ENCODE results near the gene DICER1.

DNA sequence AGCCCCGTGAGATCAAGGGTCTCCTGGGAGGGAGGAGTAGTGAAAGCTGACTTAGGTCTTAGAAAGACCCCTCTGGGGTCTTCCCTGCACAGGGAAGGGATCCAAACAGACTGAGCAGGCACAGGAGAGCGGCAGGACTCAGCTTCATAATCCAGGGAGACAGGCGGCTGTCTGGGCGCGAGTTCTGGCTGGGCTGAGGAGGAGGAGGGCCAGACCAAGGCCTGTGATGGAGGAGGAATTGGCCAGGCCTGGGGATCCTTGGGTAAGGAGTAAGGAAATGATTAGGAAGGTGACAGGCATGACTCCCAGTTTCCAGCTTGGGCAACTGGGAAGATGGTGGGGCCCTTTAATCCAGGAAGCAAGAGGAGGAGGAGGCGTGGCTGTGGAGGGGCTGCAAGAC lies 93.1 kb downstream of the DICER1 start:
- TF ChIP-seq, protein P1, sequence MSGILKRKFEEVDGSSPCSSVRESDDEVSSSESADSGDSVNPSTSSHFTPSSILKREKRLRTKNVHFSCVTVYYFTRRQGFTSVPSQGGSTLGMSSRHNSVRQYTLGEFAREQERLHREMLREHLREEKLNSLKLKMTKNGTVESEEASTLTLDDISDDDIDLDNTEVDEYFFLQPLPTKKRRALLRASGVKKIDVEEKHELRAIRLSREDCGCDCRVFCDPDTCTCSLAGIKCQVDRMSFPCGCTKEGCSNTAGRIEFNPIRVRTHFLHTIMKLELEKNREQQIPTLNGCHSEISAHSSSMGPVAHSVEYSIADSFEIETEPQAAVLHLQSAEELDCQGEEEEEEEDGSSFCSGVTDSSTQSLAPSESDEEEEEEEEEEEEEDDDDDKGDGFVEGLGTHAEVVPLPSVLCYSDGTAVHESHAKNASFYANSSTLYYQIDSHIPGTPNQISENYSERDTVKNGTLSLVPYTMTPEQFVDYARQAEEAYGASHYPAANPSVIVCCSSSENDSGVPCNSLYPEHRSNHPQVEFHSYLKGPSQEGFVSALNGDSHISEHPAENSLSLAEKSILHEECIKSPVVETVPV (CRISPR knock-in tag; IDR thresholded peaks at IDR 0.05): no peak
- no peak for TF ChIP-seq CREB5 (CRISPR knock-in tag; IDR thresholded peaks at IDR 0.05; ENCODE audit: low read depth)
- TF ChIP-seq ZFP30 (CRISPR knock-in tag; IDR thresholded peaks at IDR 0.05): no peak
- no peak for TF ChIP-seq ZNF70 (CRISPR knock-in tag; IDR thresholded peaks at IDR 0.05)
- TF ChIP-seq PATZ1 (CRISPR knock-in tag; IDR thresholded peaks at IDR 0.05; ENCODE audit: borderline replicate concordance): no peak
- TF ChIP-seq ZFP3 (CRISPR knock-in tag; IDR thresholded peaks at IDR 0.05): no peak
- TF ChIP-seq BACH2 (CRISPR knock-in tag; IDR thresholded peaks at IDR 0.05; ENCODE audit: borderline replicate concordance): no peak
- TF ChIP-seq ZNF565 (CRISPR knock-in tag; conservative IDR thresholded peaks at IDR 0.05; ENCODE audit: low read depth): no peak
- TF ChIP-seq GLIS3 (CRISPR knock-in tag; IDR thresholded peaks at IDR 0.05): no peak
- TF ChIP-seq ESRRG (CRISPR knock-in tag; IDR thresholded peaks at IDR 0.05): no peak

Measured in SK-N-SH treated with all-trans-retinoic acid at 6 μM for 48 hours (cell line).